Natural killer cell (primary cell): ENCODE measurements around the gene SMPD3. TPM values are rescaled to one million over a fixed set of nuclear protein-coding genes. Genes with fewer than 3 reads are reported as not detected.

Experiments used
- ATAC-seq, 3 donors: fragments of 150-1000 bp in 2 of 3; fragments of 200-7000 bp in 1 of 3; cut with Tn5 transposase; 1 replicate in 1 of 3; 2 replicates in 2 of 3; pipeline ENCODE4 v1.10.0; 2021; ENCODE audit warnings: mild to moderate bottlenecking in 2 of 3, moderate library complexity in 2 of 3
- DNase-seq, 2 donors: peaks; one replicate each; pipeline versions ENCODE4 v3.0.0 to v3.0.0-alpha.2; 2013 to 2021; ENCODE audit warnings: mixed read lengths in 1 of 2
- H3K27ac ChIP-seq: one replicate; pipeline ENCODE4 v1.5.1; 2013; ENCODE audit warnings: mild to moderate bottlenecking, low read length
- H3K27me3 ChIP-seq: one replicate; pipeline ENCODE4 v1.6.1; 2013; ENCODE audit warnings: low read length; ENCODE audit not compliant: control insufficient read depth, insufficient read depth
- H3K36me3 ChIP-seq: one replicate; pipeline ENCODE4 v1.6.1; 2013; ENCODE audit warnings: low read length; ENCODE audit not compliant: control insufficient read depth, insufficient read depth
- H3K4me1 ChIP-seq: one replicate; pipeline ENCODE4 v1.6.1; 2013; ENCODE audit warnings: low read length; ENCODE audit not compliant: control insufficient read depth, insufficient read depth
- H3K4me3 ChIP-seq: one replicate; pipeline ENCODE4 v1.5.1; 2013; ENCODE audit warnings: low read length
- H3K9me3 ChIP-seq: one replicate; pipeline ENCODE4 v1.6.1; 2013; ENCODE audit warnings: low read length; ENCODE audit not compliant: control insufficient read depth, insufficient read depth
- H3K27ac Mint-ChIP-seq, 2 donors: one replicate each; pipeline ENCODE4 v1.8.0; 2022; ENCODE audit warnings: mild to moderate bottlenecking in 2 of 2, mixed read lengths in 2 of 2, moderate library complexity in 1 of 2
- H3K27me3 Mint-ChIP-seq, 2 donors: one replicate each; pipeline ENCODE4 v1.8.0; 2022; ENCODE audit warnings: low read depth in 2 of 2, mixed read lengths in 2 of 2
- H3K36me3 Mint-ChIP-seq: one replicate; pipeline ENCODE4 v1.8.0; 2022; ENCODE audit warnings: mixed read lengths
- H3K4me1 Mint-ChIP-seq, 2 donors: one replicate each; pipeline ENCODE4 v1.8.0; 2022; ENCODE audit warnings: mixed read lengths in 2 of 2
- H3K4me3 Mint-ChIP-seq: one replicate; pipeline ENCODE4 v1.8.0; 2022; ENCODE audit warnings: mild to moderate bottlenecking, moderate library complexity, mixed read lengths
- H3K9me3 Mint-ChIP-seq, 2 donors: one replicate each; pipeline ENCODE4 v1.8.0; 2022; ENCODE audit warnings: mixed read lengths in 2 of 2
- CTCF ChIP-seq: fragments of 200-600 bp; IDR thresholded peaks from one replicate; pipeline ENCODE4 v1.8.0; 2022; ENCODE audit warnings: antibody characterized with exemption
- WGBS: methylation state at CpG from one replicate; pipeline ENCODE4 v1.1.7; 2013; ENCODE audit warnings: missing lambda C conversion rate; ENCODE audit not compliant: insufficient coverage; 5-methylcytosine and 5-hydroxymethylcytosine counted together
- intact Hi-C: fragments of 100-400 bp; cut with micrococcal nuclease; formaldehyde crosslinking; loops from one replicate; pipeline ENCODE4 v1.14.2; 2022
- total RNA-seq, 4 donors: library from RNA; stranded (reverse); fragments of 120-200 nt in 1 of 4; gene quantifications; one replicate each; pipeline versions ENCODE4 v1.2.3 to v1.2.4, GENCODE V29; 2013 to 2022

The SMPD3 gene
- total RNA-seq, 3 donors from 2014 or later (not counting 1 experiment from before 2014, with no cell fraction given) = 2.4 to 13.3 (median 3.2) TPM

- no peak for TF ChIP-seq CTCF
- H3K4me1 ChIP-seq = no peaks in the 10 kb centered on the region
- no peak overlapping the region for H3K27ac ChIP-seq
- H3K4me3 Mint-ChIP-seq = no peak overlapping the region
- no peaks in the 10 kb centered on the region for H3K27me3 ChIP-seq
- H3K9me3 ChIP-seq = no peaks in the 10 kb centered on the region
- H3K4me1 Mint-ChIP-seq = peaks cover 0 to 7% of the 10 kb centered on the region in 2 donors
- no peaks in the 10 kb centered on the region for H3K9me3 Mint-ChIP-seq
- no peak overlapping the region for H3K27ac Mint-ChIP-seq
- no peaks in the 10 kb centered on the region for H3K36me3 Mint-ChIP-seq
- intact Hi-C loops = no loop called here
- DNase-seq (no peak), ATAC-seq (no peak)
- H3K4me3 ChIP-seq = no peak overlapping the region
- H3K36me3 ChIP-seq = peaks cover 70% of the 10 kb centered on the region
- 68% methylated on average over 12 of the region's 12 CpGs for WGBS
- H3K27me3 Mint-ChIP-seq = no peaks in the 10 kb centered on the region
Observed at GRCh38 chr16:68346892-68347480, 101.3 kb downstream of the SMPD3 start.

- Histone ChIP-seq H3K4me1 (no peaks in the 10 kb centered on the region), H3K27ac (no peak overlapping the region), H3K27me3 (no peaks in the 10 kb centered on the region), H3K9me3 (no peaks in the 10 kb centered on the region), H3K36me3 (peaks cover 66% of the 10 kb centered on the region), H3K4me3 (no peak overlapping the region)
- H3K9me3 Mint-ChIP-seq = no peaks in the 10 kb centered on the region
- no peak for ATAC-seq
- no peak overlapping the region for H3K4me3 Mint-ChIP-seq
- no peak for TF ChIP-seq CTCF
- H3K36me3 Mint-ChIP-seq = no peaks in the 10 kb centered on the region
- H3K27me3 Mint-ChIP-seq = no peaks in the 10 kb centered on the region
- DNase-seq = no peak
- intact Hi-C loops = no loop called here
- H3K4me1 Mint-ChIP-seq = peaks cover 0 to 7% of the 10 kb centered on the region in 2 donors
- H3K27ac Mint-ChIP-seq = no peak overlapping the region
- 98% methylated on average over 16 of the region's 16 CpGs for WGBS
Observed at GRCh38 chr16:68345958-68346635, 102.2 kb downstream of the SMPD3 start.

GRCh38 chr16:68345351-68345810 lies 102.9 kb downstream of the SMPD3 start:
- Histone ChIP-seq H3K9me3 (no peaks in the 10 kb centered on the region), H3K4me3 (no peak overlapping the region), H3K27me3 (no peaks in the 10 kb centered on the region), H3K4me1 (no peaks in the 10 kb centered on the region), H3K36me3 (peaks cover 65% of the 10 kb centered on the region), H3K27ac (no peak overlapping the region)
- H3K27ac Mint-ChIP-seq = no peak overlapping the region
- TF ChIP-seq CTCF = no peak
- H3K36me3 Mint-ChIP-seq = peaks cover 6% of the 10 kb centered on the region
- H3K9me3 Mint-ChIP-seq = no peaks in the 10 kb centered on the region
- intact Hi-C loops = no loop called here
- peaks cover 0 to 7% of the 10 kb centered on the region in 2 donors for H3K4me1 Mint-ChIP-seq
- ATAC-seq = no peak
- 60% methylated on average over 11 of the region's 11 CpGs for WGBS
- H3K4me3 Mint-ChIP-seq = no peak overlapping the region
- no peak for DNase-seq
- H3K27me3 Mint-ChIP-seq = no peaks in the 10 kb centered on the region
